ENCODE results near the gene MRPS25. TPM values are rescaled to one million over a fixed set of nuclear protein-coding genes. Genes with fewer than 3 reads are reported as not detected.
A peak's percentile ranks its signal among the peaks of the same experiment; 100 is the strongest.

Gene MRPS25
- total RNA-seq = 49.0 and 59.3 TPM in 2 replicates
- long read RNA-seq, full-length matches to known transcripts = 67 of 76 reads
- long read RNA-seq, partial matches to known transcripts = 1 of 76 reads
- long read RNA-seq, other reads (novel, unspliced or antisense) = 8 of 76 reads

- DNase-seq (ENCODE audit: low spot score, unreplicated experiment) = peak; percentile 72
- Mint-ChIP-seq H3K4me3 (ENCODE audit: low read depth) (peak within 1 kb of the TSS; percentile 96), H3K4me1 (ENCODE audit: low read depth) (peaks cover 16% of the 10 kb centered on the region), H3K27me3 (no peaks in the 10 kb centered on the region), H3K9me3 (ENCODE audit: low read depth) (no peaks in the 10 kb centered on the region), H3K27ac (peak within 1 kb of the TSS; percentile 98), H3K36me3 (ENCODE audit: insufficient read depth) (peaks cover 6% of the 10 kb centered on the region)
- TF ChIP-seq CTCF (IDR thresholded peaks at IDR 0.05; ENCODE audit: unreplicated experiment) = no peak
Observed at GRCh38 chr3:15064835-15065549, at the start of gene MRPS25. Gene MRPS25, minus strand, starts transcription at chr3:15065315. Its CDS starts 121 bp downstream, at chr3:15065194.

- H3K36me3 Mint-ChIP-seq (ENCODE audit: insufficient read depth) = no peaks in the 10 kb centered on the region
- H3K4me1 Mint-ChIP-seq (ENCODE audit: low read depth) = peaks cover 2% of the 10 kb centered on the region
- no peak overlapping the region for H3K27ac Mint-ChIP-seq
- H3K9me3 Mint-ChIP-seq (ENCODE audit: low read depth) = no peaks in the 10 kb centered on the region
- TF ChIP-seq CTCF (IDR thresholded peaks at IDR 0.05; ENCODE audit: unreplicated experiment) = no peak
- no peak for DNase-seq (ENCODE audit: low spot score, unreplicated experiment)
- H3K4me3 Mint-ChIP-seq (ENCODE audit: low read depth) = no peak overlapping the region
- peaks cover 16% of the 10 kb centered on the region for H3K27me3 Mint-ChIP-seq
Observed at GRCh38 chr3:15113884-15114283, 48.8 kb upstream of the MRPS25 start.

GRCh38 chr3:15113471-15113870 is 48.4 kb upstream of the MRPS25 start:
- no peaks in the 10 kb centered on the region for H3K9me3 Mint-ChIP-seq (ENCODE audit: low read depth)
- no peak overlapping the region for H3K27ac Mint-ChIP-seq
- H3K4me1 Mint-ChIP-seq (ENCODE audit: low read depth) = peaks cover 2% of the 10 kb centered on the region
- peaks cover 13% of the 10 kb centered on the region for H3K27me3 Mint-ChIP-seq
- TF ChIP-seq CTCF (IDR thresholded peaks at IDR 0.05; ENCODE audit: unreplicated experiment) = no peak
- no peak overlapping the region for H3K4me3 Mint-ChIP-seq (ENCODE audit: low read depth)
- no peak for DNase-seq (ENCODE audit: low spot score, unreplicated experiment)
- H3K36me3 Mint-ChIP-seq (ENCODE audit: insufficient read depth) = no peaks in the 10 kb centered on the region

- Mint-ChIP-seq H3K27me3 (peaks cover 5% of the 10 kb centered on the region), H3K9me3 (ENCODE audit: low read depth) (no peaks in the 10 kb centered on the region), H3K4me3 (ENCODE audit: low read depth) (no peak overlapping the region), H3K4me1 (ENCODE audit: low read depth) (peaks cover 6% of the 10 kb centered on the region), H3K36me3 (ENCODE audit: insufficient read depth) (no peaks in the 10 kb centered on the region), H3K27ac (no peak overlapping the region)
- TF ChIP-seq CTCF (IDR thresholded peaks at IDR 0.05; ENCODE audit: unreplicated experiment) = no peak
- no peak for DNase-seq (ENCODE audit: low spot score, unreplicated experiment)
Observed at GRCh38 chr3:15112011-15112410, 46.9 kb upstream of the MRPS25 start.

GRCh38 chr3:15110206-15110605 is 45.1 kb upstream of the MRPS25 start:
- Mint-ChIP-seq H3K36me3 (ENCODE audit: insufficient read depth) (no peaks in the 10 kb centered on the region), H3K4me3 (ENCODE audit: low read depth) (no peak overlapping the region)

More at GRCh38 chr3:15110206-15110605, 45.1 kb upstream of the MRPS25 start:
- Mint-ChIP-seq H3K27me3 (peaks cover 5% of the 10 kb centered on the region), H3K9me3 (ENCODE audit: low read depth) (no peaks in the 10 kb centered on the region), H3K27ac (no peak overlapping the region), H3K4me1 (ENCODE audit: low read depth) (peaks cover 6% of the 10 kb centered on the region)
- TF ChIP-seq CTCF (IDR thresholded peaks at IDR 0.05; ENCODE audit: unreplicated experiment) = no peak
- DNase-seq (ENCODE audit: low spot score, unreplicated experiment) = no peak
